HL-60 (cell line): ENCODE results near the gene SIN3A.

ENCODE experiments used
- CTCF ChIP-seq: IDR thresholded peaks from one replicate; pipeline ENCODE4 v1.5.1; 2011; ENCODE audit warnings: low read length, control low read depth, inconsistent platforms; ENCODE audit not compliant: insufficient read depth
- REST ChIP-seq: IDR thresholded peaks from 2 replicates; pipeline ENCODE4 v1.6.1; 2012; ENCODE audit warnings: low read depth; ENCODE audit not compliant: insufficient replicate concordance

GRCh38 chr15:75422554-75422953 is 28.9 kb downstream of the SIN3A start:
- TF ChIP-seq CTCF (no peak), REST (no peak)
